T-helper 2 cell treated with Interferon-gamma antibody and Interleukin-4, amounts not matched to agents 5 μg/mL and 100 μg/mL, for 36 hours (primary cell): ENCODE measurements around the gene TMEM203.

Experiments used
- DNase-seq: peaks from one replicate; pipeline ENCODE4 v3.0.0; 2021; ENCODE audit warnings: low spot score
- H3K27ac Mint-ChIP-seq: one replicate; pipeline ENCODE4 v1.8.0; 2021; ENCODE audit warnings: mild to moderate bottlenecking, mixed read lengths
- H3K27me3 Mint-ChIP-seq: one replicate; pipeline ENCODE4 v1.8.0; 2021; ENCODE audit warnings: low read depth, mixed read lengths
- H3K36me3 Mint-ChIP-seq: one replicate; pipeline ENCODE4 v1.8.0; 2021; ENCODE audit warnings: low read depth, mixed read lengths
- H3K4me1 Mint-ChIP-seq: one replicate; pipeline ENCODE4 v1.8.0; 2021; ENCODE audit warnings: low read depth, mixed read lengths
- H3K4me3 Mint-ChIP-seq: one replicate; pipeline ENCODE4 v1.8.0; 2022; ENCODE audit warnings: mild to moderate bottlenecking, moderate library complexity, mixed read lengths
- H3K9me3 Mint-ChIP-seq: one replicate; pipeline ENCODE4 v1.8.0; 2021; ENCODE audit warnings: mixed read lengths

TMEM203 gene

DNA sequence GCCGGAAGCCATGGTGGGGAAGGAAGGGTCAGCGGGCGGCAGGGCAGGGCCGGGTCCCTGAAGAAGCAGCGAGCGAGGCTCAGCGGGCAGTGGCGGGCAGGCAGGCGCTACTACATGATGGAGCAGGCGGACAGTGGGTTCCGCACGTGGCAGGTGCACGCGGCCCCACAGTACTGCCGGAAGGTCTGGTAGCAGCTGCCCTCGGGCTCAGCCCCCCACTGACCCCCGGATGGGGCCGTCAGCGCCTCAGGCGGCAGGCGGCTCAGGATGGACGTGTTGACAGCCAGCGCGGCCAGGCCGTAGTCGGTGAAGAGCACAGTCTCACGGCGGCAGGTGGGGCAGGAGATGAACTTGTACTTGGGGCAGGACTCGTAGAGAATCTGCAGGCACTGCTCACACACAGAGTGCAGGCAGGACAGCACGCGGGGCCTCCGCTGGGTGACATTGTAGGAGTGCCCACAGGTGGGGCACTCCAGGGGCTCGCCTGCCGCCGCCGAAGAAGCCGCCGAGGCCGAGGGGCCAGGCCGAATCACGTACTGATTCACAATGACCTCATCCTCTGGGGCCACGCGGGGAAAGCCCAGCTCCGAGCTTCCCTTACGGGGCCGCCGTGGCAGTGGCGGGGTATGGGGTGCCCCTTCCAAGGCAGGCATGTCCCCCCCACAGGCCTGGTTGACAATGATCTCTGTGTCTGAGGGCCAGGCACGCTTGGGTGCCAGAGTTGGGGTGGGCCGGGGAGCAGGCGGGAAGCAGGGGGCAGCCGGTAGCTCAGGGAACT, 15.1 kb upstream of the TMEM203 start:
- peak overlapping the region; percentile 20 for H3K27ac Mint-ChIP-seq
- peak overlapping the region; percentile 34 for H3K4me3 Mint-ChIP-seq
- H3K27me3 Mint-ChIP-seq: no peaks in the 10 kb centered on the region
- no peaks in the 10 kb centered on the region for H3K9me3 Mint-ChIP-seq
- H3K36me3 Mint-ChIP-seq: no peaks in the 10 kb centered on the region
- peaks cover 3% of the 10 kb centered on the region for H3K4me1 Mint-ChIP-seq
- DNase-seq: no peak

DNA sequence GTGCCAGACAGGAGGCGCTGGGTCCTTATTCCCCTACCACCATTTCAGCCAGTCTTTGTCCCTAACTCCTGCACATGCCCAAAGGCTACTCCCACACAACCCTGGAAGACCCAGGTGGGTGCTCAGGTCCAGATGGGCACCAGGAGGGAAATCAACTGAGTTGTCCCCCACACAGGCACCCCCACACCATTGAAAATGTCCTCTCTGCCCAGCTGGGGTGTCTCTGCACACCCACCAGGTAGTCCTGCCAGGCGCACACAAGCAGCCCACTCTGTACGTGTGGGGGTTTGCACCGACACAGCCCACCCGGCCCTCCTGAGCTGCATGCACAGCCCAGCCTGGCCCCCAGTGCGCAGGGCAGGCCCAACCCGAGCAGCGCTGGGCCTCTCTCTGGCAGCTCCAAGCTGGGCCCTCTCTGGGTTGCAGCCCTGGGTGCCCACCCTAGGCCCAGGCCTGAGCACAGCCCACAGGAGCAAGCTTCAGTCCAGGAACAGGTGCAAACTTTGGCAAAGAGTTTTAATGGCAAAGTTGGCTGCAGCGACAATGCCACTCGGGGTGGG, 14.4 kb upstream of the TMEM203 start:
- H3K27ac Mint-ChIP-seq: peak overlapping the region; percentile 20
- no peaks in the 10 kb centered on the region for H3K9me3 Mint-ChIP-seq
- no peaks in the 10 kb centered on the region for H3K36me3 Mint-ChIP-seq
- DNase-seq: no peak
- H3K4me1 Mint-ChIP-seq: peaks cover 3% of the 10 kb centered on the region
- peak overlapping the region; percentile 34 for H3K4me3 Mint-ChIP-seq
- no peaks in the 10 kb centered on the region for H3K27me3 Mint-ChIP-seq

DNA sequence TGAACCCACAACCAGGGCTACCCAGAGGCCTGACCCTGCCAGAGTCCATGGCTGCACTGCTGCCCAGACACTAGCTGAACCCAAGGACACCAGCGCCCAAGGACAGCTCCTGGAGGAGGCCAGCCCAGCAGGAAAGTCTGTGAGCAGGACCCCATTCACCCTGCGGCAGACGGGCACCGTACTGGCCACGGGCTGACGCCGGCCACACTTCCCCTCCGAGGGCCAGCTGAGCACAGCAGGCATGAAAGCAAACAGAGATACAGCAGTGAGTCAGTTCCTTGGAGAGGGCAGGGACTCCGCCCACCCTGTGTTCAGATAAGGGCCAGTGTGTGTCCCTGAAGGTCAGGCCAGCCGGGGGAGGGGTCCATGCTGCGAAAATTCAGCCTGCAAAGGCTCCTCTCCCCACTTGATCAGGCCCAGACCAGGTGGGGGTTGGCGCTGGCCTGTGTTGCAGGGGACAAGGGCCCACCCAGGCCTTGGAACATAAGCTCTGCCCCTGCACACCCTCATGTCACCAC, 13.4 kb upstream of the TMEM203 start:
- DNase-seq: no peak
- peaks cover 3% of the 10 kb centered on the region for H3K4me1 Mint-ChIP-seq
- no peaks in the 10 kb centered on the region for H3K36me3 Mint-ChIP-seq
- no peaks in the 10 kb centered on the region for H3K27me3 Mint-ChIP-seq
- no peak overlapping the region for H3K4me3 Mint-ChIP-seq
- no peaks in the 10 kb centered on the region for H3K9me3 Mint-ChIP-seq
- peak overlapping the region; percentile 15 for H3K27ac Mint-ChIP-seq

DNA sequence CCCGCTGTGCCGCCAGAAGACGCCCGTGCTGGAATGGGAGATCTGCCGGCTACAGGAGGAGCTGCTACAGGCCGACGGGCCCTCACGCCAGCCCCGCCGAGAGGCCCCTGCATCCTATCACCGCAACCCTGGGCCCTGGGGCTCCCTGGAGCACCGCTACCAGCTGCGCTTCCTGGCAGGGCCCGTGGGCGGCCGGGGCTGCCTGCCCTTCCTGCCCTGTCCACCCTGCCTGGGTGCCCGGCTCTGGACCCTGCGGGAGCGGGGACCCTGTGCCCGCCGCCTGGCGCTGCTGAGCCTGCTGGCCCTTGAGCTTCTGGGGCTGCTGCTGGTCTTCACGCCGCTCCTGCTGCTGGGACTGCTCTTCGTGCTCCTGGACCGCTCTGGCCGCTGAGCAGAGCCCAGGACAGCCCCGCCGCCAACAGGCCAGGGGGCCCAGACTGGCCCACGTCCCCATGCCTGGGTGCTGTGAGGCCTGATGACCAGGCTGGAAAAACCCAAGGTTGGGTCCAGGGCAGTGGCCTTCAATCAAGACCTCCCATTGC, 12.8 kb upstream of the TMEM203 start:
- H3K36me3 Mint-ChIP-seq: no peaks in the 10 kb centered on the region
- H3K27me3 Mint-ChIP-seq: no peaks in the 10 kb centered on the region
- peak overlapping the region; percentile 15 for H3K27ac Mint-ChIP-seq
- H3K4me3 Mint-ChIP-seq: no peak overlapping the region
- no peaks in the 10 kb centered on the region for H3K9me3 Mint-ChIP-seq
- DNase-seq: no peak
- peaks cover 3% of the 10 kb centered on the region for H3K4me1 Mint-ChIP-seq

DNA sequence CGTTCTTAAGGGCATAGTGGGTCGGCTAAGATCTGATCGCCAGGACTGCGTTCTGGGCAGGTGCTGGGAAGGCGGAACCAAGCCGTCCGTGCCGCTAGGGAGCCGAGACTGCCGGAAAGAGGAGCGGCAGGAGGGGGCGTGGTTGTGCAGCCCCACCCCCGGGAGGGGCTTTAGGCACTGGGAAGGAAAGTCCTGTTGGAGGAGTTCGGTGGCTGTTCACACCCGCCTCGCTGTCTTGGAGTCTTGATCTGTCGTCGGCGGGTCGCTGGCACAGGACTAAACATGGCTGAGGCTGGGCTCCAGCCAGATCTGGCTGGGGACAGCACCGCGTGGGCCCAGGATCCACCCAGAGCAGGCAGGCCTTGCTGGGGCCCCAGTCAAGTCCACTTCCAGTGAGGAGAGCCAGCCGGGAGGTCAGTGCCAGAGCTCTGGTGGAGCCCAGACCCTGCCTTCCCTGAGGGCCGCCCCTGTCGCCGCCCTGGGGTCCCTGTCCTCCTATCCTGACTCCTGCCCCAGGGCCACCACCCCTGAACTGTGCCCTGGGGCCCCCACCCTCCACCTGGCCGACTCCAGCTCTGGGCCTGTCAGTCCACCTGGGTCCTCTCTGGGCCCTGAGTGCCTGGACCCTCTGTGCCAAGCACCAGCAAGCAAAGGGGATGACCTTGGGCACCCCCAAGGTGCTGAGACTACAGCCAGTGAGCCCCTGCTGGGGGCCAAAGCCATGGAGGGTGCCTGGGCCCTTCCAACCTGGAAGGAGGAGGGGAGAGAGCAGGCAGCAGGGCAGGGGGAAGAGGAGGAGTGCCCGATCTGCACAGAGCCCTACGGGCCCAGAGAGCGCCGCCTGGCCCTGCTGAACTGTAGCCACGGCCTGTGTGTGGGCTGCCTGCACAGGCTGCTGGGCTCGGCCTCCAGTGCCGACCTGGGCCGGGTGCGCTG, 12.1 kb upstream of the TMEM203 start:
- Mint-ChIP-seq H3K27me3 (no peaks in the 10 kb centered on the region), H3K9me3 (no peaks in the 10 kb centered on the region), H3K36me3 (peaks cover 4% of the 10 kb centered on the region), H3K4me3 (no peak overlapping the region), H3K4me1 (no peaks in the 10 kb centered on the region), H3K27ac (no peak overlapping the region)
- DNase-seq: no peak

DNA sequence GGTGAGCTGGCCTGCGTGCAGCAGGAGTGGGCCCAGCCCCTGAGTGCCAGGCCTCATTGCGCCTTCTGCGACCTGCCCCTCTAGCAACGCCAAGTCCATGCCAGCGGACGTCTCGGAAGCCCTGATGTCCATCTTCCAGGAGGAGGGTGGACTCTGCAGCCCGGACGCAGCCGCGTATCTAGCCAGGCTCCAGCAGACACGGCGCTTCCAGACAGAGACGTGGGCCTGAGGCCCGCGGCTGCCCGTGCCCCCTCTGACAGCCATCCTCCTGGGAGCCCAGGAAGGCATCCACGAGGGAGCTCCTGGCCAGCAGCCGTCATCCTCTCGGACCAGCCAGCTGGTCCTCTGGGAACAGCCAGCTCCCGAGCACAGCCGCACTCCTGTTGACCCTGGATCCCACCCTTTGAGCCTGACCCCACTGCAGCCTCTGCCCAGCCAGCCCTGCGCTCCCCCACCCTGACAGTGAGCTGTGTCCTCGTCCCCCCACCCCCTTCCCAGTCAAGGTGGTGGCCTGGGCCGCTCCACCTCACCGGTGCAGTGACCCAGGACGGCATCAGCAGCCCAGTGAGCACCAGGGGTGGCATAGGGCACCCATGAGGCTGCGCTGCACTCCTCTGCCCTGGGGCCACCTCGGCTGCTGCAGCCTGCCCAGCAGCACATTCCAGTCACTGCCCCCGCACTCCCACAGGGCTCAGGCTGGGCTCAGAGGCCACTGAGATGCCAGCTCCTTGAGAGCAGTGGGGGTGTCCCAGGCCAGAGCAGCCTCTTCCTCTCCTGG, 10.9 kb upstream of the TMEM203 start:
- Mint-ChIP-seq H3K27me3 (no peaks in the 10 kb centered on the region), H3K27ac (no peak overlapping the region), H3K9me3 (no peaks in the 10 kb centered on the region), H3K36me3 (peaks cover 4% of the 10 kb centered on the region), H3K4me1 (no peaks in the 10 kb centered on the region), H3K4me3 (no peak overlapping the region)
- no peak for DNase-seq

DNA sequence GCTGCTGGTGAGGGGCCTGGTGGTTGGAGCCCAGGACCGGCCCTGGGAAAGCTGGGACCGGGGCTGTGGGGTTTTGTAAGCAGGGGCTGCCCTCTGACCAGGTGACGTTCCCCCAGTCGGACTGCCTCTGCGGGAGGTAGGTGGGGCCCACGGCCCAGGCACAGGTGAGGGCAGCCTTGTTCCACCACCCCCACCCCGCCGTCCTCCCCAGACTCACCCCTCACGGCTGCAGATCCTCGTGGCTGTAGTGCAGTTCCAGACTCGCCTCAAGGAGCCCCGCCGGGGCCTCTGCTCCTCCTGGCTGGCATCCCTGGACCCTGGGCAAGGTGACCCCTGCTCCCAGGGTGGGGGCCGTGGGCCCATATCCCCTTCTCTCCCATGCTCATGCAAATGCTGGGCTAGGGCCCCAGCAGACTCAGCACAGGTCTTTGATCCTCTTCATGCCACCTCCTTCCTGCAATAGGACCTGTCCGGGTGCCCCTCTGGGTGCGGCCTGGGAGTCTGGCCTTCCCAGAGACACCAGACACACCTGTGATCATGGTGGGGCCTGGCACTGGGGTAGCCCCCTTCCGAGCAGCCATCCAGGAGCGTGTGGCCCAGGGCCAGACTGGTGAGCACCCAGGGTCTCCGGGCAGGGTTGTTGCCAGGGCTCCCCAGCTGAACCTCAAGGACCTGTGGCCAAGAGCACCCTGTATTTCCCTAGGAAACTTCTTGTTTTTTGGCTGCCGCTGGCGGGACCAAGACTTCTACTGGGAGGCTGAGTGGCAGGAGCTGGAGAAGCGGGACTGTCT, 9.9 kb upstream of the TMEM203 start:
- no peak for DNase-seq
- Mint-ChIP-seq H3K4me1 (no peaks in the 10 kb centered on the region), H3K27ac (no peak overlapping the region), H3K27me3 (no peaks in the 10 kb centered on the region), H3K36me3 (peaks cover 4% of the 10 kb centered on the region), H3K9me3 (no peaks in the 10 kb centered on the region), H3K4me3 (no peak overlapping the region)

DNA sequence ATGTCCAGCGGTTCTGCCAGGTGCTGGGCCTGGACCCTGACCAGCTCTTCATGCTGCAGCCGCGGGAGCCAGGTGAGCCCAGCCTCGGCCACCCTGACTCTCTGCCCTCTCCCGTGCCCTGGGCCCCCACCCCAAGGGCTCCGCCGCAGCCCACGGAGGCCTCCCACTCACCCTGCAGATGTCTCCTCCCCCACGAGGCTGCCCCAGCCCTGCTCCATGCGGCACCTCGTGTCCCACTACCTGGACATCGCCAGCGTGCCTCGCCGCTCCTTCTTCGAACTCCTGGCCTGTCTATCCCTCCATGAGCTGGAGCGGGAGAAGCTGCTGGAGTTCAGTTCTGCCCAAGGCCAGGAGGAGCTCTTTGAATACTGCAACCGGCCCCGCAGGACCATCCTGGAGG, 9.2 kb upstream of the TMEM203 start:
- no peaks in the 10 kb centered on the region for H3K4me1 Mint-ChIP-seq
- no peak overlapping the region for H3K4me3 Mint-ChIP-seq
- no peaks in the 10 kb centered on the region for H3K27me3 Mint-ChIP-seq

DNA sequence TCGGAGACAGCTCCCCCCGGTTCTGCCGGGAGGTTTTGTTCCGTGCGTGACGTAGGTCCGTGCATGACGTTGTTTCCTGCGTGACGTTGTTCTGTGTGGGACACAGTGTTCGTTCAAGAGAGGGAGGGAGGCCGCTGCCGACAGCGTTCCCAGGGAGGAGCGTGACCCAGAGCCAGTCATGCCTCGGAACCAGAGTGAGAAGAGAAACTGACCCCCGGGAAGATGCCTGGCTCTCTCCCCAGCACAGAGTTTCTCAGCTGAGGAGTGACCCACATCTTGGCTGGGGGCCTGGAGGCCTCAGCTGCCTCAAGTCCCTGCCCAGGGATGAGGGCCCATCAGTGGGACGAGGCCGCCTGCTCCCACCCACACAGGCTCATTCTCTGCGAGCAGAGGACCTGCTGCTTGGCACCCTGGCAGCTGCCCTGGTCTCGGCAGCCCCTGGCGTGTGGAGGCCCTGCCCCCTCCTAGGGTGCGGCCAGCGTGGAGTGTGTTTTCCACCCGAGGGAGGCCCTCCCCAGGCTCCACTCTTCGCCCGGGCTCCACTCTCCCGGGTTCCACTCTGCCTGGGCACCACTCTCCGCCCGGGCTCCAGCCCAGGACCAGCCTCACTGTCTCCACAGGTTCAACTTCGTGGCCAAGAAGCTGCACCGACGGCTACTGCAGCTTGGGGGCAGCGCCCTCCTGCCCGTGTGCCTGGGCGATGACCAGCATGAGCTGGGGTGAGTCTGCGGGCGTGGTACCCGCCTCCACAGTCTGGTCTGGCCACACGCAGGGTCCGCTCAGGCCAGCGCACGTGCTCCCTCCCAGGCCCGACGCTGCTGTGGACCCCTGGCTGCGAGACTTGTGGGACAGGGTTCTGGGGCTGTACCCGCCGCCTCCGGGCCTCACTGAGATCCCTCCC, 8.0 kb upstream of the TMEM203 start:
- no peak overlapping the region for H3K27ac Mint-ChIP-seq
- H3K4me3 Mint-ChIP-seq: no peak overlapping the region
- no peaks in the 10 kb centered on the region for H3K9me3 Mint-ChIP-seq
- no peaks in the 10 kb centered on the region for H3K27me3 Mint-ChIP-seq
- peaks cover 9% of the 10 kb centered on the region for H3K36me3 Mint-ChIP-seq
- no peaks in the 10 kb centered on the region for H3K4me1 Mint-ChIP-seq
- no peak for DNase-seq

More for the DNA sequence above, 9.2 kb upstream of the TMEM203 start:
- DNase-seq: no peak
- H3K27ac Mint-ChIP-seq: no peak overlapping the region
- no peaks in the 10 kb centered on the region for H3K9me3 Mint-ChIP-seq
- peaks cover 6% of the 10 kb centered on the region for H3K36me3 Mint-ChIP-seq

DNA sequence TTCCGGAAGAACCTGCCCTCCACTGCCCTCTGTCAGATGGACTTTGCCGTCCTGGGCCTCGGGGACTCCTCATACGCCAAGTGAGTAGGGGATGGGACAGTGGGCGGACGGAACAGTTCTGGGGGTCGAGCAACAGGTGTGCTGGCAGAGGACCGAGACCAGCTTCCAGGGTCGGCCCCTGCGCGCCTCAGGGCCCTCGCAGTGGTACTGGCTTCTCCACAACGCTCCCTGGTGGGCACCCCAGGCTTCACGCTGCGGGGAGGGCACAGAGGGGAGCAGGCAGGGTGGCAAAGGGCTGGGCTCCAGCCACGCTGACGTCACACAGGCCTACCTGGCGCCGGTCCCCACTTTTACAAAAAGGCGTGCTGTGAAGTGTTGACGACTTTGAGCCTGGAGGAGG, 7.1 kb upstream of the TMEM203 start:
- Mint-ChIP-seq H3K4me1 (peaks cover 1% of the 10 kb centered on the region), H3K27ac (no peak overlapping the region), H3K27me3 (no peaks in the 10 kb centered on the region), H3K9me3 (no peaks in the 10 kb centered on the region), H3K4me3 (no peak overlapping the region), H3K36me3 (peaks cover 10% of the 10 kb centered on the region)
- no peak for DNase-seq

DNA sequence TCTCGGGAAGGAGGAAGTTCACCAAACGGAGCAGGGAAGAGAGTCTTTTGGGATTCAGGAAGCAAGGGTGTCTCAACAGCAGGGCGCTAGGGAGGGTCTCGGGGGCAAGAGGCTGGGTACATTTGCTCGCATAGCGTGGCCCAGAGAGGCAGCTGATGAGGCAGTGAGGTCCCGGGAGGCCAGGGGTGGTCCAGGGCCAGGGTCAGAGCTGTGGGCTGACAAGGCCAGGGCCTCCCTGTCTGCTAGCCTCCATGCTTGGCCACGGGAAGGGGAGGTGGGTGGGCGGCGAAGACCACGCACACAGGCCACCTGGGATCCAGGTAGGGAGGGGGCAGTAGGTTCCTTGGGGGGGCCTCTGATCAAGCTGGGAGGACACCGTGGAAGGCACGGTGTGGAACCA, 6.1 kb upstream of the TMEM203 start:
- Mint-ChIP-seq H3K9me3 (no peaks in the 10 kb centered on the region), H3K4me1 (peaks cover 9% of the 10 kb centered on the region), H3K36me3 (peaks cover 15% of the 10 kb centered on the region), H3K27me3 (no peaks in the 10 kb centered on the region), H3K27ac (no peak overlapping the region), H3K4me3 (no peak overlapping the region)
- no peak for DNase-seq

DNA sequence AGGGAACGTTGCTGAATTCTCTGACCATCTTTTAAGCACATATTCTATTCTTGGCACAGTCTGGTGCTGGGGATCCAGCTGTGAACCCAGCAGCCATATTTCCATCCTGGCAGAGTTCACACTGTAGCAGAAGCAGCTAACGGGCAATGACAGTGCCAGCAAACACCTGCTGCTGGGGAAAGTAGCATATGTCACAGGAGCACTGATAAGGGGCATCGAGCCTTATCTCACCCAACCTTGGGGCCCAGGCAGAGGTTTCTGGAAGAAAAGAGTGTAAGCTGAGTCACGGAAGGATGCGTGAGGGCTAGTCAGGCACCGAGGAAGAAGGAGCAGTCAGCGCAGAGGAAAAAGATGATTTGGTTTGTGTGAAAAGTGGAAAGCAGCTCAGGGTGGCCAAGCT, 1.2 kb upstream of the TMEM203 start:
- H3K27ac Mint-ChIP-seq: peak overlapping the region; percentile 92
- no peaks in the 10 kb centered on the region for H3K9me3 Mint-ChIP-seq
- H3K4me3 Mint-ChIP-seq: peak overlapping the region; percentile 95
- H3K27me3 Mint-ChIP-seq: no peaks in the 10 kb centered on the region
- peaks cover 25% of the 10 kb centered on the region for H3K4me1 Mint-ChIP-seq
- peaks cover 14% of the 10 kb centered on the region for H3K36me3 Mint-ChIP-seq
- DNase-seq: no peak
